ENCODE results near the gene VEPH1. TPM values are rescaled to one million over a fixed set of nuclear protein-coding genes. Genes with fewer than 3 reads are reported as not detected.

VEPH1 gene
- polyA plus RNA-seq, 2 of the 4 experiments (the other 2 are of a cell fraction) = 0.04 to 0.16 TPM

- POLR2A ChIA-PET = no interaction called here
- Histone ChIP-seq H3K9me3 (no peaks in the 10 kb centered on the region), H3K4me1 (no peaks in the 10 kb centered on the region), H3K27ac (no peak overlapping the region), H3K4me2 (no peak overlapping the region), H3K4me3 (no peak overlapping the region)
- DNase-seq (ENCODE audit: low read depth in 1 of 2, low spot score in 1 of 2) = peak in 1 of 2 experiments; percentile 42
- TF ChIP-seq NFE2L2 (conservative IDR thresholded peaks at IDR 0.05; ENCODE audit: low read length) = peak; percentile 21; the same call in 1 of the 2 replicates
- TF ChIP-seq MAFK (IDR thresholded peaks at IDR 0.05; ENCODE audit: partially characterized antibody) = peak; percentile 29
- TF ChIP-seq RNF2 (IDR thresholded peaks at IDR 0.05; ENCODE audit: borderline replicate concordance, low read depth) = no peak
- no peak for TF ChIP-seq GATA3 (IDR thresholded peaks at IDR 0.05; ENCODE audit: borderline replicate concordance)
- WGBS (ENCODE audit: missing lambda C conversion rate) = 21% methylated on average over 1 of the region's 1 CpG
- FAIRE-seq = no peak
- ATAC-seq = peak; percentile 55 to 68; a peak in 5 of 6 replicates
- CTCF ChIA-PET = interaction anchor here (0.8 to 1.3 kb wide), 3 partner anchors 12 to 17 kb away, joined by 3 to 5 read pairs (median 3); no protein-coding TSS in a partner anchor
Measured at GRCh38 chr3:157475921-157476414, 27.2 kb downstream of the VEPH1 start.

- CTCF ChIA-PET = interaction anchor here (0.7 kb wide), 1 partner anchor 275 kb away, joined by 4 read pairs; no protein-coding TSS in a partner anchor
- no peaks in the 10 kb centered on the region for H3K4me1 ChIP-seq
- no peaks in the 10 kb centered on the region for H3K9me3 ChIP-seq
- FAIRE-seq = no peak
- no peak overlapping the region for H3K27ac ChIP-seq
- no peak for DNase-seq (ENCODE audit: low read depth in 1 of 2, low spot score in 1 of 2)
- H3K4me3 ChIP-seq = no peak overlapping the region
- ATAC-seq = no peak
- WGBS (ENCODE audit: missing lambda C conversion rate) = 63% methylated on average over 1 of the region's 1 CpG
- H3K4me2 ChIP-seq = no peak overlapping the region
- POLR2A ChIA-PET = interaction anchor here (0.9 kb wide), 1 partner anchor 313 kb away, joined by 3 read pairs; the partner anchor contains the start of gene CCNL1
- no peak for TF ChIP-seq MAFK (IDR thresholded peaks at IDR 0.05; ENCODE audit: partially characterized antibody)
- TF ChIP-seq HMGXB4 (CRISPR knock-in tag; IDR thresholded peaks at IDR 0.05; ENCODE audit: borderline replicate concordance) = no peak
- TF ChIP-seq SREBF2 (IDR thresholded peaks at IDR 0.05) = no peak
- TF ChIP-seq, protein P1, sequence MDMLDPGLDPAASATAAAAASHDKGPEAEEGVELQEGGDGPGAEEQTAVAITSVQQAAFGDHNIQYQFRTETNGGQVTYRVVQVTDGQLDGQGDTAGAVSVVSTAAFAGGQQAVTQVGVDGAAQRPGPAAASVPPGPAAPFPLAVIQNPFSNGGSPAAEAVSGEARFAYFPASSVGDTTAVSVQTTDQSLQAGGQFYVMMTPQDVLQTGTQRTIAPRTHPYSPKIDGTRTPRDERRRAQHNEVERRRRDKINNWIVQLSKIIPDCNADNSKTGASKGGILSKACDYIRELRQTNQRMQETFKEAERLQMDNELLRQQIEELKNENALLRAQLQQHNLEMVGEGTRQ (IDR thresholded peaks at IDR 0.05) = no peak
- no peak for TF ChIP-seq HOXB5 (CRISPR knock-in tag; IDR thresholded peaks at IDR 0.05)
- no peak for TF ChIP-seq ZSCAN20 (CRISPR knock-in tag; IDR thresholded peaks at IDR 0.05)
- TF ChIP-seq JUNB (IDR thresholded peaks at IDR 0.05) = no peak
- no peak for TF ChIP-seq RCOR1 (IDR thresholded peaks at IDR 0.05; ENCODE audit: low read depth, low read length)
- no peak for TF ChIP-seq KDM5A (IDR thresholded peaks at IDR 0.05)
- no peak for TF ChIP-seq CBX8 (IDR thresholded peaks at IDR 0.05)
Measured at GRCh38 chr3:157472648-157473047, 30.6 kb downstream of the VEPH1 start.

GRCh38 chr3:157471064-157471463, 32.2 kb downstream of the VEPH1 start:
- no peak overlapping the region for H3K27ac ChIP-seq
- POLR2A ChIA-PET = no interaction called here
- H3K4me1 ChIP-seq = no peaks in the 10 kb centered on the region
- DNase-seq (ENCODE audit: low read depth in 1 of 2, low spot score in 1 of 2) = no peak
- WGBS (ENCODE audit: missing lambda C conversion rate) = 93% methylated on average over 1 of the region's 1 CpG
- CTCF ChIA-PET = no interaction called here
- no peak overlapping the region for H3K4me2 ChIP-seq
- no peak overlapping the region for H3K4me3 ChIP-seq
- no peaks in the 10 kb centered on the region for H3K9me3 ChIP-seq
- no peak for FAIRE-seq
- ATAC-seq = no peak
- TF ChIP-seq, protein P1 (IDR thresholded peaks at IDR 0.05) = no peak
- TF ChIP-seq CBX8 (IDR thresholded peaks at IDR 0.05) = no peak
- TF ChIP-seq HMGXB4 (CRISPR knock-in tag; IDR thresholded peaks at IDR 0.05; ENCODE audit: borderline replicate concordance) = no peak
- TF ChIP-seq RARB (CRISPR knock-in tag; IDR thresholded peaks at IDR 0.05) = no peak
- TF ChIP-seq HDAC2 (IDR thresholded peaks at IDR 0.05) = no peak
- TF ChIP-seq EHF (CRISPR knock-in tag; IDR thresholded peaks at IDR 0.05) = no peak
- no peak for TF ChIP-seq ZC3H11A (IDR thresholded peaks at IDR 0.05)
- no peak for TF ChIP-seq JUNB (IDR thresholded peaks at IDR 0.05)
- TF ChIP-seq E2F6 (IDR thresholded peaks at IDR 0.05; ENCODE audit: borderline replicate concordance, low read depth) = no peak
- TF ChIP-seq, protein P2, sequence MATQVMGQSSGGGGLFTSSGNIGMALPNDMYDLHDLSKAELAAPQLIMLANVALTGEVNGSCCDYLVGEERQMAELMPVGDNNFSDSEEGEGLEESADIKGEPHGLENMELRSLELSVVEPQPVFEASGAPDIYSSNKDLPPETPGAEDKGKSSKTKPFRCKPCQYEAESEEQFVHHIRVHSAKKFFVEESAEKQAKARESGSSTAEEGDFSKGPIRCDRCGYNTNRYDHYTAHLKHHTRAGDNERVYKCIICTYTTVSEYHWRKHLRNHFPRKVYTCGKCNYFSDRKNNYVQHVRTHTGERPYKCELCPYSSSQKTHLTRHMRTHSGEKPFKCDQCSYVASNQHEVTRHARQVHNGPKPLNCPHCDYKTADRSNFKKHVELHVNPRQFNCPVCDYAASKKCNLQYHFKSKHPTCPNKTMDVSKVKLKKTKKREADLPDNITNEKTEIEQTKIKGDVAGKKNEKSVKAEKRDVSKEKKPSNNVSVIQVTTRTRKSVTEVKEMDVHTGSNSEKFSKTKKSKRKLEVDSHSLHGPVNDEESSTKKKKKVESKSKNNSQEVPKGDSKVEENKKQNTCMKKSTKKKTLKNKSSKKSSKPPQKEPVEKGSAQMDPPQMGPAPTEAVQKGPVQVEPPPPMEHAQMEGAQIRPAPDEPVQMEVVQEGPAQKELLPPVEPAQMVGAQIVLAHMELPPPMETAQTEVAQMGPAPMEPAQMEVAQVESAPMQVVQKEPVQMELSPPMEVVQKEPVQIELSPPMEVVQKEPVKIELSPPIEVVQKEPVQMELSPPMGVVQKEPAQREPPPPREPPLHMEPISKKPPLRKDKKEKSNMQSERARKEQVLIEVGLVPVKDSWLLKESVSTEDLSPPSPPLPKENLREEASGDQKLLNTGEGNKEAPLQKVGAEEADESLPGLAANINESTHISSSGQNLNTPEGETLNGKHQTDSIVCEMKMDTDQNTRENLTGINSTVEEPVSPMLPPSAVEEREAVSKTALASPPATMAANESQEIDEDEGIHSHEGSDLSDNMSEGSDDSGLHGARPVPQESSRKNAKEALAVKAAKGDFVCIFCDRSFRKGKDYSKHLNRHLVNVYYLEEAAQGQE (IDR thresholded peaks at IDR 0.05) = no peak
- TF ChIP-seq MAZ (IDR thresholded peaks at IDR 0.05; ENCODE audit: borderline replicate concordance, low read depth, low read length) = no peak
- TF ChIP-seq RFX5 (IDR thresholded peaks at IDR 0.05) = no peak
- TF ChIP-seq TFCP2L1 (CRISPR knock-in tag; IDR thresholded peaks at IDR 0.05) = no peak

Measured in A549 (cell line).